GM12878 (cell line): Measurements from ENCODE around the gene CACNB3. TPM values are rescaled to one million over a fixed set of nuclear protein-coding genes. Genes with fewer than 3 reads are reported as not detected.

Experiments used
- ATAC-seq: fragments of 200-7000 bp; cut with Tn5 transposase; 3 replicates; pipeline ENCODE4 v1.9.1; 2020; ENCODE audit warnings: mild to moderate bottlenecking, moderate library complexity
- BruUV-seq: library from RNA; stranded (reverse); fragments of 400-500 nt; replicated peaks from 2 replicates; lab custom pipeline; 2021; lab: Mats Ljungman, UMichigan
- CTCF ChIA-PET: fragments of 300-600 bp; sonication (Branson Sonifier 250); formaldehyde crosslinking; extraction: SDS; loops from one replicate; lab custom pipeline; 2021; ENCODE audit warnings: inconsistent platforms; lab: Yijun Ruan, JAX
- POLR2A ChIA-PET: fragments of 350-600 bp; formaldehyde crosslinking; extraction: SDS; loops from one replicate; lab custom pipeline; 2021; ENCODE audit warnings: inconsistent platforms; lab: Charles Lee
- RAD21 ChIA-PET: fragments of 300-600 bp; sonication (Branson Sonifier 250); formaldehyde crosslinking; loops from one replicate; lab custom pipeline; 2023; ENCODE audit warnings: antibody characterized with exemption; ENCODE audit not compliant: unreplicated experiment; lab: Charles Lee
- SMC1A ChIA-PET: fragments of 300-600 bp; sonication (Branson Sonifier 250); formaldehyde crosslinking; loops from one replicate; lab custom pipeline; 2023; ENCODE audit not compliant: unreplicated experiment, uncharacterized antibody; lab: Charles Lee
- DNase-seq: peaks from one replicate; pipeline ENCODE4 v3.0.0-alpha.2; 2011; ENCODE audit warnings: low read depth, low spot score
- FAIRE-seq: peaks from 3 replicates; lab custom pipeline; 2011; peaks lifted over from hg19 to GRCh38; lab: Jason Lieb, UNC
- H2AFZ ChIP-seq: 2 replicates; pipeline ENCODE4 v1.6.0; 2011; ENCODE audit warnings: low read depth, low read length, control low read depth; ENCODE audit not compliant: control insufficient read depth
- H3K27ac ChIP-seq: 2 replicates; pipeline ENCODE4 v1.5.1; 2011; ENCODE audit warnings: control low read depth; ENCODE audit not compliant: control insufficient read depth, insufficient read depth
- H3K27me3 ChIP-seq, 2 experiments: replicated peaks in 1 of 2; 2 replicates each; pipeline versions ENCODE4 v1.6.0 to v1.6.1; 2011; ENCODE audit warnings: low read length in 1 of 2; ENCODE audit not compliant: control insufficient read depth in 2 of 2, insufficient read depth in 2 of 2
- H3K36me3 ChIP-seq, 2 experiments: 2 replicates each; pipeline ENCODE4 v1.5.1; 2011; ENCODE audit warnings: low read length in 1 of 2; ENCODE audit not compliant: control insufficient read depth in 2 of 2, insufficient read depth in 2 of 2
- H3K4me1 ChIP-seq: 2 replicates; pipeline ENCODE4 v1.6.1; 2011; ENCODE audit warnings: mild to moderate bottlenecking, low read length, moderate library complexity, mixed read lengths; ENCODE audit not compliant: control insufficient read depth, insufficient read depth
- H3K4me2 ChIP-seq: 2 replicates; pipeline ENCODE4 v1.6.0; 2011; ENCODE audit warnings: control low read depth; ENCODE audit not compliant: control insufficient read depth, insufficient read depth
- H3K4me3 ChIP-seq: fragments of 200-600 bp; sonication (generic); 2 replicates; pipeline ENCODE4 v1.5.1; 2016
- H3K79me2 ChIP-seq: 2 replicates; pipeline ENCODE4 v1.6.0; 2011; ENCODE audit warnings: low read length; ENCODE audit not compliant: control insufficient read depth, insufficient read depth
- H3K9ac ChIP-seq: 2 replicates; pipeline ENCODE4 v1.8.0; 2011; ENCODE audit warnings: low read length, control low read depth, mixed read lengths; ENCODE audit not compliant: control insufficient read depth, insufficient read depth
- H3K9me3 ChIP-seq: replicated peaks from 3 replicates; pipeline ENCODE4 v1.5.1; 2011; ENCODE audit warnings: mild to moderate bottlenecking, low read length; ENCODE audit not compliant: control insufficient read depth, insufficient read depth
- H4K20me1 ChIP-seq: 2 replicates; pipeline ENCODE4 v1.6.0; 2011; ENCODE audit not compliant: control insufficient read depth, insufficient read depth
- BHLHE40 ChIP-seq, 2 experiments: fragments of 450-650 bp in 1 of 2; IDR thresholded peaks; 2 replicates each; pipeline ENCODE4 v1.6.1; 2011 to 2017; ENCODE audit warnings: low read depth in 2 of 2, borderline replicate concordance in 1 of 2, improper control_type of control experiment in 1 of 2, low read length in 1 of 2, mild to moderate bottlenecking in 1 of 2
- E4F1 ChIP-seq: fragments of 450-650 bp; IDR thresholded peaks from 2 replicates; pipeline ENCODE4 v1.6.1; 2018; ENCODE audit warnings: borderline replicate concordance, mild to moderate bottlenecking; ENCODE audit not compliant: partially characterized antibody
- NRF1 ChIP-seq: conservative IDR thresholded peaks from 2 replicates; pipeline ENCODE4 v1.6.1; 2011; ENCODE audit warnings: mild to moderate bottlenecking, low read depth, low read length, improper control_type of control experiment
- WGBS: methylation state at CpG from one replicate; pipeline ENCODE4 v1.1.6; 2016; ENCODE audit warnings: low lambda C conversion rate; ENCODE audit not compliant: insufficient replicate concordance, insufficient coverage; ENCODE audit errors: missing lambda C conversion rate; 5-methylcytosine and 5-hydroxymethylcytosine counted together
- in situ Hi-C: fragments of 300-500 bp; cut with MboI; formaldehyde crosslinking; loops from 9 replicates; pipeline ENCODE4 v1.14.3; 2018; ENCODE audit warnings: mixed read lengths
- intact Hi-C: fragments of 100-400 bp; cut with micrococcal nuclease; formaldehyde crosslinking; loops from one replicate; pipeline ENCODE4 v1.14.2; 2022; ENCODE audit not compliant: unreplicated experiment
- polyA plus RNA-seq, 11 experiments: library from polyadenylated mRNA; depleted of rRNA in 4 of 11; unstranded in 6 of 11; stranded (reverse) in 5 of 11; fragments of >200 nt; fragmentation: Nextera tagmentation in 4 of 11; fragmentation: Illumina TruSeq in 1 of 11; extraction: Ambion mirVana in 4 of 11; extraction: Trizol in 1 of 11; gene quantifications; 1 replicate in 1 of 11; 2 replicates in 10 of 11; pipeline versions ENCODE4 v1.2.1 to v1.2.3, GENCODE V29; 2011 to 2016; ENCODE audit warnings: inconsistent platforms in 2 of 11, missing spikeins in 2 of 11, low read depth in 1 of 11
- total RNA-seq, 4 experiments: library from RNA; depleted of rRNA in 3 of 4; stranded (reverse); fragments of >200 nt in 3 of 4; fragmentation: Illumina TruSeq in 1 of 4; extraction: Trizol in 1 of 4; gene quantifications; 2 replicates each; pipeline versions ENCODE4 v1.2.1 to v1.2.3, GENCODE V29; 2013 to 2021

CACNB3 gene
- total and polyA plus RNA-seq, 10 of the 15 experiments (the other 5 are each of a cell fraction or from before 2014, with no cell fraction given), result 0.78 to 5.0 (median 1.7) TPM

DNA sequence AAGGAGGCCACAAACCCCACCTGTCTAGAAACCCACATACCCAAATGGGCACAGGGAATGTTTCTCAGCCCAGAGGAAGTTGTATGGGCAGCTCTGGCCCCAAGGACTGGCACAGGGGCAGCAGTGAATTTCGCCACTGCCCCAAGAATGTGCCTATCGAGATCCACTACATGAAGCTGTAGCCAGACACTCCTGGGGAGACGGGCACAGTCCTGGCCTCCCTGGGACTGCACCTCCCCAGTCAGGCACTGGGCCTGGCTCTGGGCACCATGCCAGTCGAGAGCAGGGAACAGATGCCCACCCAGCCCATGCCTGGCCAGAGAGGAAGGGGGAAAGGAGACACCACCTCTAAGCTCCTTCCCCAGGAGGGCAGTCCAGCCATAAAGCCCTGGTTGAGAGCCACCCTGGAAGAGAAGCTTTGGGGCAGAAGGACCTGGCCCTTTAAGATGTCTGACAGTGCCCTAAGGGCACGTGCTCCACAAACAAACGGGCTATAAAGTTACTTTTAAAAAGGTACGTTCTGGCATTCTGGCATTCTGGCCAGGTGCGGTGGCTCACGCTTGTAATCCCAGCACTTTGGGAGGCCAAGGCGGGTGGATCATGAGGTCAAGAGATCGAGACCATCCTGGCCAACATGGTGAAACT lies 37.8 kb upstream of the CACNB3 start:
- no peak overlapping the region for H3K4me2 ChIP-seq

More for the DNA sequence above, 37.8 kb upstream of the CACNB3 start:
- H3K27ac ChIP-seq, result no peak overlapping the region
- ChIA-PET SMC1A (interaction anchor here (1.9 to 2.3 kb wide), 2 partner anchors 13 to 15 kb away, joined by 5 to 15 read pairs; no protein-coding TSS in a partner anchor), RAD21 (interaction anchor here (1.2 kb wide), 1 partner anchor 15 kb away, joined by 5 read pairs; no protein-coding TSS in a partner anchor), CTCF (interaction anchor here (0.7 to 1.9 kb wide), 4 partner anchors 14 to 54 kb away, joined by 3 to 12 read pairs (median 5); no protein-coding TSS in a partner anchor), POLR2A (no interaction called here)
- H3K36me3 ChIP-seq, result no peaks in the 10 kb centered on the region
- FAIRE-seq (no peak), DNase-seq (no peak), ATAC-seq (no peak; the same call in 2 of the 3 replicates)
- no TSS peak for BruUV-seq
- H3K4me3 ChIP-seq, result no peak overlapping the region
- in situ Hi-C loops, result no loop called here
- no peak overlapping the region for H3K9ac ChIP-seq
- intact Hi-C loops, result no loop called here
- no peaks in the 10 kb centered on the region for H3K79me2 ChIP-seq
- H3K9me3 ChIP-seq, result no peaks in the 10 kb centered on the region
- TF ChIP-seq E4F1, result no peak
- no peak for TF ChIP-seq NRF1
- TF ChIP-seq BHLHE40 (IDR thresholded peaks at IDR 0.05; ENCODE audit: borderline replicate concordance in 1 of 2, low read depth in 2 of 2, low read length in 1 of 2), result peak in 1 of 2 experiments; percentile 12; a peak in 1 of 4 replicates
- H4K20me1 ChIP-seq, result no peaks in the 10 kb centered on the region
- no peaks in the 10 kb centered on the region for H3K27me3 ChIP-seq
- H3K4me1 ChIP-seq, result no peaks in the 10 kb centered on the region
- WGBS, result 33% methylated on average over 11 of the region's 11 CpGs
- H2AFZ ChIP-seq, result no peak overlapping the region
